Measurements from ENCODE around the gene TRANK1. TPM values are rescaled to one million over a fixed set of nuclear protein-coding genes. Genes with fewer than 3 reads are reported as not detected.

Gene TRANK1
- total and polyA plus RNA-seq, 2 donors = 12.5 to 40.1 TPM

- H3K4me3 ChIP-seq (ENCODE audit: low read depth, low read length) = no peak overlapping the region
- 88% methylated on average over 9 of the region's 9 CpGs for WGBS
- no peaks in the 10 kb centered on the region for H3K36me3 ChIP-seq (ENCODE audit: insufficient read depth)
- H3K27ac ChIP-seq (ENCODE audit: low read depth) = no peak overlapping the region
- no peak for DNase-seq (ENCODE audit: extremely low spot score)
- H3K4me1 ChIP-seq (ENCODE audit: insufficient read depth) = no peaks in the 10 kb centered on the region
Observed at GRCh38 chr3:36877930-36878685, 66.7 kb downstream of the TRANK1 start.

- Histone ChIP-seq H3K36me3 (ENCODE audit: insufficient read depth) (no peaks in the 10 kb centered on the region), H3K4me3 (ENCODE audit: low read depth, low read length) (no peak overlapping the region), H3K27ac (ENCODE audit: low read depth) (no peak overlapping the region), H3K4me1 (ENCODE audit: insufficient read depth) (no peaks in the 10 kb centered on the region)
- WGBS = 87% methylated on average over 7 of the region's 7 CpGs
- DNase-seq (ENCODE audit: extremely low spot score) = no peak
Observed at GRCh38 chr3:36876181-36876936, 68.5 kb downstream of the TRANK1 start.

GRCh38 chr3:36875397-36875796, 69.5 kb downstream of the TRANK1 start:
- no peaks in the 10 kb centered on the region for H3K4me1 ChIP-seq (ENCODE audit: insufficient read depth)
- H3K36me3 ChIP-seq (ENCODE audit: insufficient read depth) = no peaks in the 10 kb centered on the region
- no peak overlapping the region for H3K4me3 ChIP-seq (ENCODE audit: low read depth, low read length)
- H3K27ac ChIP-seq (ENCODE audit: low read depth) = no peak overlapping the region
- no peak for DNase-seq (ENCODE audit: extremely low spot score)
- WGBS = 85% methylated on average over 3 of the region's 3 CpGs

GRCh38 chr3:36874424-36874823, 70.4 kb downstream of the TRANK1 start:
- no peaks in the 10 kb centered on the region for H3K36me3 ChIP-seq (ENCODE audit: insufficient read depth)
- H3K4me3 ChIP-seq (ENCODE audit: low read depth, low read length) = no peak overlapping the region
- no peak for DNase-seq (ENCODE audit: extremely low spot score)
- 84% methylated on average over 2 of the region's 2 CpGs for WGBS
- H3K27ac ChIP-seq (ENCODE audit: low read depth) = no peak overlapping the region
- H3K4me1 ChIP-seq (ENCODE audit: insufficient read depth) = no peaks in the 10 kb centered on the region

- H3K36me3 ChIP-seq (ENCODE audit: insufficient read depth) = no peaks in the 10 kb centered on the region
- no peak for DNase-seq (ENCODE audit: extremely low spot score)
- WGBS = 85% methylated on average over 2 of the region's 2 CpGs
Observed at GRCh38 chr3:36871379-36872126, 73.3 kb downstream of the TRANK1 start.

GRCh38 chr3:36868614-36869436, 76.0 kb downstream of the TRANK1 start:
- H3K4me3 ChIP-seq (ENCODE audit: low read depth, low read length) = no peak overlapping the region
- 22% methylated on average over 2 of the region's 2 CpGs for WGBS
- H3K27ac ChIP-seq (ENCODE audit: low read depth) = no peak overlapping the region
- H3K36me3 ChIP-seq (ENCODE audit: insufficient read depth) = peaks cover 2% of the 10 kb centered on the region
- no peaks in the 10 kb centered on the region for H3K4me1 ChIP-seq (ENCODE audit: insufficient read depth)
- peak; percentile 6 for DNase-seq (ENCODE audit: extremely low spot score)

More at GRCh38 chr3:36871379-36872126, 73.3 kb downstream of the TRANK1 start:
- no peak overlapping the region for H3K27ac ChIP-seq (ENCODE audit: low read depth)
- H3K4me1 ChIP-seq (ENCODE audit: insufficient read depth) = no peaks in the 10 kb centered on the region
- no peak overlapping the region for H3K4me3 ChIP-seq (ENCODE audit: low read depth, low read length)

- Histone ChIP-seq H3K27ac (ENCODE audit: low read depth) (no peak overlapping the region), H3K4me3 (ENCODE audit: low read depth, low read length) (no peak overlapping the region), H3K36me3 (ENCODE audit: insufficient read depth) (peaks cover 2% of the 10 kb centered on the region), H3K4me1 (ENCODE audit: insufficient read depth) (no peaks in the 10 kb centered on the region)
- WGBS = 82% methylated on average over 7 of the region's 7 CpGs
- DNase-seq (ENCODE audit: extremely low spot score) = no peak
Observed at GRCh38 chr3:36867810-36868209, 77.0 kb downstream of the TRANK1 start.

GRCh38 chr3:36866368-36866767, 78.5 kb downstream of the TRANK1 start:
- Histone ChIP-seq H3K27ac (ENCODE audit: low read depth) (no peak overlapping the region), H3K4me3 (ENCODE audit: low read depth, low read length) (no peak overlapping the region), H3K4me1 (ENCODE audit: insufficient read depth) (no peaks in the 10 kb centered on the region), H3K36me3 (ENCODE audit: insufficient read depth) (peaks cover 2% of the 10 kb centered on the region)
- WGBS = 91% methylated on average over 2 of the region's 2 CpGs
- no peak for DNase-seq (ENCODE audit: extremely low spot score)

- no peak for DNase-seq (ENCODE audit: extremely low spot score)
- Histone ChIP-seq H3K36me3 (ENCODE audit: insufficient read depth) (peaks cover 2% of the 10 kb centered on the region), H3K4me3 (ENCODE audit: low read depth, low read length) (no peak overlapping the region), H3K4me1 (ENCODE audit: insufficient read depth) (no peaks in the 10 kb centered on the region), H3K27ac (ENCODE audit: low read depth) (no peak overlapping the region)
- 78% methylated on average over 5 of the region's 5 CpGs for WGBS
Observed at GRCh38 chr3:36864180-36865053, 80.4 kb downstream of the TRANK1 start.

- Histone ChIP-seq H3K4me3 (ENCODE audit: low read depth, low read length) (no peak overlapping the region), H3K36me3 (ENCODE audit: insufficient read depth) (peaks cover 2% of the 10 kb centered on the region), H3K4me1 (ENCODE audit: insufficient read depth) (no peaks in the 10 kb centered on the region), H3K27ac (ENCODE audit: low read depth) (no peak overlapping the region)
- WGBS = 95% methylated on average over 5 of the region's 5 CpGs
- no peak for DNase-seq (ENCODE audit: extremely low spot score)
Observed at GRCh38 chr3:36862076-36862755, 82.6 kb downstream of the TRANK1 start.

GRCh38 chr3:36859494-36859893, 85.4 kb downstream of the TRANK1 start:
- H3K27ac ChIP-seq (ENCODE audit: low read depth) = no peak overlapping the region
- no peaks in the 10 kb centered on the region for H3K4me1 ChIP-seq (ENCODE audit: insufficient read depth)
- 96% methylated on average over 3 of the region's 3 CpGs for WGBS
- no peak for DNase-seq (ENCODE audit: extremely low spot score)
- H3K36me3 ChIP-seq (ENCODE audit: insufficient read depth) = no peaks in the 10 kb centered on the region
- no peak overlapping the region for H3K4me3 ChIP-seq (ENCODE audit: low read depth, low read length)

- WGBS = 43% methylated on average over 3 of the region's 3 CpGs
- Histone ChIP-seq H3K4me3 (ENCODE audit: low read depth, low read length) (no peak overlapping the region), H3K4me1 (ENCODE audit: insufficient read depth) (no peaks in the 10 kb centered on the region), H3K27ac (ENCODE audit: low read depth) (no peak overlapping the region), H3K36me3 (ENCODE audit: insufficient read depth) (peaks cover 2% of the 10 kb centered on the region)
- no peak for DNase-seq (ENCODE audit: extremely low spot score)
Observed at GRCh38 chr3:36852071-36852470, 92.8 kb downstream of the TRANK1 start.

All from urinary bladder (tissue), 4 donors.